Measurements from ENCODE around the gene NDUFA13.

GRCh38 chr19:19515642-19516519 lies at the start of gene NDUFA13:
- peak; percentile 99 for TF ChIP-seq YY1 (IDR thresholded peaks at IDR 0.05; ENCODE audit: insufficient read depth, insufficient read length)
- no peak for TF ChIP-seq ZNF274 (IDR thresholded peaks at IDR 0.05; ENCODE audit: low read depth, low read length)
- no peak for TF ChIP-seq SUZ12 (IDR thresholded peaks at IDR 0.05; ENCODE audit: extremely low read depth, insufficient read depth, insufficient read length)

Data from NT2/D1 (cell line).